AG04450 (cell line): ENCODE results near the gene NCAPD2. TPM values are rescaled to one million over a fixed set of nuclear protein-coding genes. Genes with fewer than 3 reads are reported as not detected.

Experiments used
- CTCF ChIA-PET: fragments of 300-600, 350-600 bp; formaldehyde crosslinking; extraction: SDS; loops from one replicate; lab custom pipeline; 2022; ENCODE audit warnings: antibody characterized with exemption, inconsistent platforms; lab: Charles Lee
- POLR2A ChIA-PET: fragments of 350-600 bp; formaldehyde crosslinking; extraction: SDS; loops from one replicate; lab custom pipeline; 2021; ENCODE audit warnings: antibody characterized with exemption, inconsistent platforms; lab: Yijun Ruan, JAX
- DNase-seq: peaks from one replicate; pipeline ENCODE4 v3.0.0-alpha.2; 2011; ENCODE audit warnings: low read depth, low spot score
- H3K27ac ChIP-seq: one replicate; pipeline ENCODE4 v1.5.1; 2012; ENCODE audit warnings: low read depth, low read length, control low read depth
- H3K27me3 ChIP-seq: one replicate; pipeline ENCODE4 v1.6.0; 2012; ENCODE audit warnings: low read length; ENCODE audit not compliant: control insufficient read depth, insufficient read depth
- H3K4me3 ChIP-seq: 2 replicates; pipeline ENCODE4 v1.5.1; 2011; ENCODE audit warnings: mild to moderate bottlenecking, low read depth, low read length, control low read depth
- H3K9me3 ChIP-seq: 2 replicates; pipeline ENCODE4 v1.5.1; 2012; ENCODE audit warnings: low read length; ENCODE audit not compliant: control insufficient read depth, insufficient read depth
- polyA plus RNA-seq: library from polyadenylated mRNA; depleted of rRNA; stranded (reverse); fragments of >200 nt; gene quantifications from 2 replicates; pipeline ENCODE4 v1.2.3, GENCODE V29; 2011
- TF ChIP-seq, protein P1 (sequence below): IDR thresholded peaks from 2 replicates; pipeline ENCODE4 v1.5.1; 2011; ENCODE audit warnings: low read depth, low read length, control low read depth, inconsistent platforms

Gene NCAPD2
- polyA plus RNA-seq, 1 experiment = 38.4 TPM

DNA sequence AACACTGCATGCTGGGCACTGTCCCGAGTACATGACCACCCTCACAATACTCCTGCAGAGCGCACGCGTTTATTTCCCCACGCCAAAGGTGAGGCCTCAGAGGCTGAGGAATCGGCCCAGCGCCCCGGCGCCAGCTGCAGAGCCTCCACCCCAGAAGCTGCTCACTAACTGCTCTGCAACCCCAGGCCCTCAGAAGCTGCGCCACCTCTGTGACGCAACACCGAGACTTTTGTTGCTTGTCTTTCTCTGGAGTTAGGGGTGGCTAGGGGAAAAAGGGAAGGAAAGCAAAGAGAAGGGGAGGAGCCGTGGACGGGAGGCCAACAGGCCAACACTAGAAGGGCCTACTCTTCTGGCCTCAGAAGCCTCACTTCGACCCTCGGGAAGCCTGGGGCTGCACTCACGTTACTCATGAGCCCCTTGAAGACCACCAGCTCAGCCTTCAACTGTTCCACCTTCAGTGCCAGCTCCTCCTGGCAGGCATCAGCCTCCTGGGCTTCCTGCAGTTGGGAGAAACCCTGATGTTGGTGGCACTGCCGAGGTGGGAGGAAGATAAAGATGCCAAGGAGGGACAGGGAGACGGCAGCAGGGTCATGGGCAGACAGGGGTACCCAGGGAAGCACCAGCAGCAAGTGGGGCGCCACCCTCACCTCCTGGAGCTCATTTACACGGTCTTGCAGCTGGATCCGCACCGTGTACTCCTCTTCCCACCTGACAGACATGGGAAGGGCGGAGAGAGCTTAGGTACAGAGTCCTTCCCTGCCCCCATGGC lies 56.6 kb downstream of the NCAPD2 start:
- no peak for DNase-seq
- Histone ChIP-seq H3K27me3 (no peaks in the 10 kb centered on the region), H3K4me3 (no peak overlapping the region), H3K9me3 (no peaks in the 10 kb centered on the region), H3K27ac (peak overlapping the region; percentile 96)
- ChIA-PET POLR2A (interaction anchor here (0.6 to 11.1 kb wide), 2 partner anchors 13 to 26 kb away, joined by 4 to 218 read pairs; partner anchors contain the start of gene GAPDH), CTCF (interaction anchor here (0.6 to 10.3 kb wide), 3 partner anchors 11 to 175 kb away, joined by 5 to 103 read pairs (median 15); no protein-coding TSS in a partner anchor)
- TF ChIP-seq, protein P1, sequence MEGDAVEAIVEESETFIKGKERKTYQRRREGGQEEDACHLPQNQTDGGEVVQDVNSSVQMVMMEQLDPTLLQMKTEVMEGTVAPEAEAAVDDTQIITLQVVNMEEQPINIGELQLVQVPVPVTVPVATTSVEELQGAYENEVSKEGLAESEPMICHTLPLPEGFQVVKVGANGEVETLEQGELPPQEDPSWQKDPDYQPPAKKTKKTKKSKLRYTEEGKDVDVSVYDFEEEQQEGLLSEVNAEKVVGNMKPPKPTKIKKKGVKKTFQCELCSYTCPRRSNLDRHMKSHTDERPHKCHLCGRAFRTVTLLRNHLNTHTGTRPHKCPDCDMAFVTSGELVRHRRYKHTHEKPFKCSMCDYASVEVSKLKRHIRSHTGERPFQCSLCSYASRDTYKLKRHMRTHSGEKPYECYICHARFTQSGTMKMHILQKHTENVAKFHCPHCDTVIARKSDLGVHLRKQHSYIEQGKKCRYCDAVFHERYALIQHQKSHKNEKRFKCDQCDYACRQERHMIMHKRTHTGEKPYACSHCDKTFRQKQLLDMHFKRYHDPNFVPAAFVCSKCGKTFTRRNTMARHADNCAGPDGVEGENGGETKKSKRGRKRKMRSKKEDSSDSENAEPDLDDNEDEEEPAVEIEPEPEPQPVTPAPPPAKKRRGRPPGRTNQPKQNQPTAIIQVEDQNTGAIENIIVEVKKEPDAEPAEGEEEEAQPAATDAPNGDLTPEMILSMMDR = no peak

DNA sequence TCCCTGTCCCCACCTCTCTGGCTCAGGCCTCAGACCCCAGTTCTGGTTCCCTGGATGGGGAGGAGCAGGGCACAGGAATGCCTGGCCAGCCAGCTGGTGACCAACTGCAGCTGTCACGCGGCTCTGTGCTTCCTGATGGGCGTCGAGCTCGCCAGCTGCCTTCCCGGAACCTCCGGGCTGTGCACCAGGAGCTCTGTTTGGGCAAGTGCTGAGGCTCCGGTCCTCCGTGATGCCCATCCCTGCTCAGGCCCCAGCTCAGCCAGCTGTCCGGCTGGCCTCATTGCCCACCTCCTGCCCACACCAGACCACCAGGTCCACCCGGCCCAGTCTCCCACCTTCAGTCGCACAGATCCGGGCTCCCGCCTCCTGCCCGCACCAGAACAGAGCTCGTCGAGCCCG lies 57.2 kb downstream of the NCAPD2 start:
- Histone ChIP-seq H3K9me3 (no peaks in the 10 kb centered on the region), H3K27ac (peak overlapping the region; percentile 75), H3K4me3 (no peak overlapping the region), H3K27me3 (no peaks in the 10 kb centered on the region)
- DNase-seq = no peak
- ChIA-PET CTCF (interaction anchor here (1.0 to 10.3 kb wide), 3 partner anchors 10 to 12 kb away, joined by 3 to 103 read pairs (median 15); no protein-coding TSS in a partner anchor), POLR2A (interaction anchor here (0.6 to 11.1 kb wide), 4 partner anchors 14 to 80 kb away, joined by 3 to 218 read pairs (median 4); partner anchors contain the start of gene GAPDH)
- TF ChIP-seq, protein P1 = no peak

DNA sequence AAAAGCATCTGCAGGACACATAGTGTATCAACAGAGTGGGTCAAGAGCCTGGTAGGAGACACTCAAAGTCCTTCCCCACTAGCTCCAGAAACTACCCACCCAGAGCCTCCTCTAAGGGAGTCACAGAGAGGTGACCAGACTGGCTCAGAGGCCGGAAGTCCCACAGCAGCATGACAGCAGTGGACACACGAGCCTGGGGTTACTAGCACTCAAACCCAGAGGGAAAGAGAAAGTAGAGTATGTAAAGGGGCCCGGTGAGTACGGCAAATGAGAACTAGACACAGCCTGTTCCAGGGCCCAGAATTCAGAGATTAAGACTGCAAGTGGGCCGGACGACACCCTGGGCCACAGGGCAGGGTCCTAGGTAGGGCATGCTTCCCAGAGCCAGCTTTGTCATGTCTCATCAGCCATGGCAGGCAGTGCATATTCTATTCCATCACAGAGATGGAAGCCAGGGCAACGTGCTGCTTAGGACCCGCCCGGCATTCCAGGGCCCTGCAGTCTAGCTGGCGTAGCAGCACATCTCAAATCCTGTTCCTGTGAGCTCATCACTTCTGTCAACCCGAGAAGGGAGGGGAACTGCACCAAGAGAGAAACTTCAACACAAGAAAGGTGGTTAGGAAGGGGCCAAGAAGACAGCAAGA lies 57.7 kb downstream of the NCAPD2 start:
- no peaks in the 10 kb centered on the region for H3K27me3 ChIP-seq
- no peaks in the 10 kb centered on the region for H3K9me3 ChIP-seq
- TF ChIP-seq, protein P1 = no peak
- peak overlapping the region; percentile 75 for H3K27ac ChIP-seq
- 0 out of 2 replicates have a peak overlapping the region, but pooled peaks have one; percentile 20 for H3K4me3 ChIP-seq
- CTCF ChIA-PET = interaction anchor here (0.6 to 10.3 kb wide), 7 partner anchors 10 to 318 kb away, joined by 3 to 103 read pairs (median 3); partner anchors contain the start of gene ZNF384
- POLR2A ChIA-PET = interaction anchor here (0.7 to 11.1 kb wide), 3 partner anchors 14 to 81 kb away, joined by 3 to 218 read pairs (median 5); partner anchors contain the start of gene GAPDH
- DNase-seq = no peak

DNA sequence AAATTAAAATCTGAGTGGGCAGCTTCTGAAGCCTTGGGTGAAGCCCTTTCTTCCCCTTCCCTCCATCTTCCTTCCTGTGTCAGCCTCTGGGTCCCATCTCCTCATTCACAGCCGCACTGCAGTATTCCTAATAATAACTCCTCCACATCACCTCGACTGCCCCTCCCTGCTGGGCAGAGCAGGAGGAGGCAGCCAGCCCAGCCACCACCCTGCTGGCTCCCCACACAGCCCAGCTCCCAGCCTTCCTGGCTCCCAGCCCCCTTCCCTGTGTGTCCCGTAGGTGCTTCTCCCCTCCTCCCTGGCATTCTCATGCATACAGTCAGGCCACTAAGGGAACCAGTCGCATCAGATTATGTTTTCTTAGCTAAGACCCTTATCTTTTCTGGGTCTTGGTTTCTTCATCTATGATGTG lies 58.2 kb downstream of the NCAPD2 start:
- ChIA-PET CTCF (interaction anchor here (0.6 to 10.3 kb wide), 7 partner anchors 9 to 318 kb away, joined by 3 to 103 read pairs (median 3); partner anchors contain the start of gene ZNF384), POLR2A (interaction anchor here (1.3 to 11.1 kb wide), 3 partner anchors 15 to 20 kb away, joined by 3 to 218 read pairs (median 5); partner anchors contain the start of genes GAPDH and NOP2)
- Histone ChIP-seq H3K4me3 (peak overlapping the region; percentile 20; the same call in 1 of the 2 replicates), H3K9me3 (no peaks in the 10 kb centered on the region), H3K27me3 (no peaks in the 10 kb centered on the region), H3K27ac (peak overlapping the region; percentile 75)
- TF ChIP-seq, protein P1 = no peak
- no peak for DNase-seq
